DLD1 (cell line): ENCODE data around the gene KL.

Experiments
- in situ Hi-C: cut with HindIII; loops from 2 replicates; pipeline ENCODE4 v1.10.0; 2017; ENCODE audit warnings: low sequenced_read_pairs

The KL gene

GRCh38 chr13:33003458-33004019, 12.7 kb upstream of the KL start:
- in situ Hi-C loops, result no loop called here

GRCh38 chr13:33004511-33004910, 11.7 kb upstream of the KL start:
- in situ Hi-C loops, result no loop called here

GRCh38 chr13:33006134-33006533, 10.1 kb upstream of the KL start:
- in situ Hi-C loops, result no loop called here

DNA sequence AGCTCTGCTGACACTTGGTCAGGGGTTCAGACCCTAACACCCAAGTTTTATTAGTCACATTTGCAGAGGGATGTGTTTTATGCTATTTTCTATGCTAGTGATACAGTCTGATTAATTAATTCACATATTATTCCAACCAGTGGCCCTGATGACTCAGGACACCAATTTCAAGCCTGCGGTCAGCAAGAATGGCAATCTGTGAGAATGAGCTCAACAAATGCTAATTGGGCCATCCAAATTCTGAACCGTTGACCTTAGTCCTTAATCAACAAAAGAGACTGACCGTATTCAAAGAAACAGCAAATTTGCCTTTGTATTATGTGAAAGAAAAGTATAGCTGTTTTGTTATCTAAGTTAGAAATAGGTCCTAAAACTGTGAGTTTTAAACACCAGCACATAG, 9.6 kb upstream of the KL start:
- in situ Hi-C loops, result no loop called here

GRCh38 chr13:33007237-33007636, 9.0 kb upstream of the KL start:
- in situ Hi-C loops, result no loop called here

DNA sequence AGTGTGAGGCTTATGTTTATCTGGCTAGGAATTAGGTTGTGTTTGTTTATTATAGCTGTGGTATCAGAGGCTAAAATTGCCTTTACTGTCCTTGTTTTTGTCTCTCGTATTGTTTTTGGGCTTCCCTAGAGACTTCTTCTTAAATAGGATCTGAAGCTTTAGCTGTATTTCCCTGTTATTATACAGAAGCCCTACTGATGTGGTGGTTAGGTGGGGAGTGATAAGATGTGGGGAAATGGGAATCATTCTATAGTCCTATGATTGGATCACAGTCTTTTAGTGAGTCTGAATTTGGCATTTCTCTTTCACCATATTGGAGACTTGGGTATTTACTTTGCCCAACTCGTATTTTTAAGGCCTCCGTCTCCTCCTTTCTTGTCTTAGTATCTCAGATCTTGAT, 8.3 kb upstream of the KL start:
- in situ Hi-C loops, result no loop called here

GRCh38 chr13:33008946-33009722, 7.1 kb upstream of the KL start:
- in situ Hi-C loops, result no loop called here

DNA sequence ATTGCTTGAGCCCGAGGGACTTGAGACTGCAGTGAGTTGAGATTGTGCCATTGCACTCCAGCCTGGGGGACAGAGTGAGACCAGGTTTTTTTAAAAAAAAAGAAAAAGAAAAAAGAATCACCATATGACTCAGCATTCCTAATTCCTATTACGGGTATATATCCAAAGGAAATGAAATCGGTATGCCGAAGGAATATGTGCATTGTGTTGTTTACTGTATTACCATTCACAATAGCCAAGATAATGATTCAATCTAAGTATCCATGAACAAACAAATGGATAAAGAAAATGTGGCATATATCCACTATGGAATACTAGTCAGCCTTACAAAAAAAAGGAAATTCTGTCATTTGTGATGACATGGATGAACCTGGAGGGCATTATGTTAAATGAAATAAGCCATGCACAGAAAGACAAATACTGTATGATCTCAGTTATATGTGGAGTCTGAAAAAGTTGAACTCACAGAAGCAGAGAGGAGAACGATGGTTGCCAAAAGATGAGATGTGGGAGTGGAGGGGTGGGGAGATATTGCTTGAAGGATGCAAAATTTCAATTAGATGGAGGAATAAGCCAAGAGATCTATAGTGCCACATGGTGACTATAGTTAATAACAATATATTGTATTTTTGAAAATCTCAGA, 4.3 kb upstream of the KL start:
- in situ Hi-C loops, result no loop called here

GRCh38 chr13:33014291-33014690, 1.9 kb upstream of the KL start:
- in situ Hi-C loops, result no loop called here

DNA sequence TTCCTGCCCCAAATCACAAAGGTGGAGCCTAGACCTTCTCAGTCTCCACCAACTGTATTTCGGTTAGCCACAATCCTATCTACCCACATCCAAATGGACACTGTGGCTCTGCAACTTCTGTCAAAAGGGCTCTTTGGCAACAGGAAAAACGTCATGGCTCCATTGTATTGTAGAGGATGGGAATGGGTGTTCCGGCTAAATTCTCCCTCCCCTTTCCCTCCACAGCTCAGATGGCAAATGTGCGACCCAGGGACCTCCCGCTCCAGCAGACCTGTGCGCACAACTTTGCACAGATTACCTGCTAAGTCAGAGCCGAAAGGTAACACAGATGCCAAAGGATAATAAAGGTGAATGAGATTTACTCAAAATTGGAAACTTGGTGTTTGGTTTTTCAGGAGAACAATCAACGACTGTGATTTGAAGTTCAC, 968 bp upstream of the KL start:
- in situ Hi-C loops, result no loop called here

- in situ Hi-C loops, result no loop called here
Measured at GRCh38 chr13:33015791-33016323, 366 bp upstream of the KL start.

DNA sequence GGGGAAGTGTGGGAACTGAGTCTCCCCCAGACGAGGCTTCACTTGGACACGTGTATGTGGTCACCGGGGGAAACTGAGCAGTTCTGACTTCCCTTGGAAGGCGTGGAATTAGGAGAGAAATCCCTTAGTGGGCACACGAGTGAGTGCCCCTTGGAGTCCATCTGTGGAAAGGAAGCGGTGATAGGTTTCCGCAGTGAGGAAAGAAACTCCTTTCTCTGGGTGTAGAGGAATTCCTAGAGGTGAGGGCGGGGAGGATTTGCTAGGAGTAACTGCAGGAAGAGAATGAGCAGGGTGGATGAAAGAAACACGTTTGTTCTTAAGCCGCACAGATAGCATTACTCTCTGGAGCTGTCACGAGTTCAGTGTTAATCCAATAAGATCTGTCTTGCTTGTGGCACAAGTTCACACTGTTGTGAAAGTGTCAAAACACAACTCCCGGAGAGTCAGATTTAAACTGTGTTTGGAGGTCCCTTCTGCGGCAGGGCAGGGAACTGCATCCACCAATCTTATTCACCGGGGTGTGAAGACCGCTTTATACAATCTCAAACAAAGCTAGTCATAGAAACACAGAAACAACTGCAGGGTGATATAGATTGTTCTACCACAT, 1.2 kb downstream of the KL start:
- in situ Hi-C loops, result no loop called here

- in situ Hi-C loops, result no loop called here
Measured at GRCh38 chr13:33018886-33019285, 2.7 kb downstream of the KL start.

- in situ Hi-C loops, result no loop called here
Measured at GRCh38 chr13:33022986-33023385, 6.8 kb downstream of the KL start.

DNA sequence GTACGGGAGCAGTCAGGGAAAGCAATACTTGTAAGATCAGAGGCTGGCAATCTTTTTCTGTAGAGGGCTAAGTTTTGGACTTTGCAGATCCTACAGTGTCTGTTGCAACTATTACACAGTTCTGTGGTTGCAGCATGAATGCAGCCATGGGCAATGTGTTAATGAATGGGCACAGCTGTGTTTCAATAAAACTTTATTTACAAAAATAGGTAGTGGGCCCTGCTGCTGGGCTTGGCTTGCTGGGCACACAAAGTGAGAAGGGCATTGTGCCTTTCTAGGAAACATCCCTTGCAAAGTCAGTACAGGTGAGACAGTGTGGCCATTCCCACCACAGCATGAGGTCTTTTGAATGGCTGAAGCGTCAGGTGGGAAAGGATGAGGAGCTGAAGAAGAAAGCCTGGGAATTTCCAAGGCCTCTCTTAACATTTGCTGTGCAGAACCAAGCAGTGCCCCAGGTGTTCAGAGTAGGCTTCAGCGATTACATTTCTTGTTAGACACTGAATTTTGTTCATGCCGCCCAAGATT, 9.1 kb downstream of the KL start:
- in situ Hi-C loops, result no loop called here

GRCh38 chr13:33026489-33027152, 10.4 kb downstream of the KL start:
- in situ Hi-C loops, result no loop called here

GRCh38 chr13:33028620-33029019, 12.4 kb downstream of the KL start:
- in situ Hi-C loops, result no loop called here

DNA sequence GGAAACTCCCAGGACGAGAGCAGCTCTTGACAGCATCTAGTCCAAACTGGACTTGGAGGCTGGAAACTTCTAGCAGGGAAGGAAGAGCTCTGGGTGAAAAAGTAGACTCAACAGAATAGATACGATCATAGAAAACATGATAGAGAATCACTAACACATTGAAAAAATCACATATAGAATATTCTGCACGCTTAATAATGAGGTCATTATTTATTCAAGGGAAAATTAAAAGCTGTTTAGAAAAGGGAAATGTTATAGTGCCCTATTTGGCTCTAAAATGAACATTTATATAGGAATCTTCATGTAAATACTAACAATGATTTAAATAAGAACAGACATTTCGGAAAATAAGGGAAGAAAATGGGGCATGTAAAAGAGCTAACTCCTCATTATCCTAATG, 15.1 kb downstream of the KL start:
- in situ Hi-C loops, result loop anchor here (10.0 kb wide), 1 partner anchor 286 kb away; no protein-coding TSS in a partner anchor

- in situ Hi-C loops, result loop anchor here (10.0 kb wide), 1 partner anchor 287 kb away; no protein-coding TSS in a partner anchor
Measured at GRCh38 chr13:33032037-33032625, 15.9 kb downstream of the KL start.
